K562 (cell line): Measurements from ENCODE around the gene ANKRD61. TPM values are rescaled to one million over a fixed set of nuclear protein-coding genes. Genes with fewer than 3 reads are reported as not detected.
A peak's percentile ranks its signal among the peaks of the same experiment; 100 is the strongest.

Source experiments
- ARNT ChIP-seq, 2 experiments: fragments of 450-650 bp; IDR thresholded peaks; 2 replicates each; pipeline ENCODE4 v1.6.1; 2016; ENCODE audit warnings: mild to moderate bottlenecking in 1 of 2
- CXXC5 ChIP-seq: fragments of 250-450 bp; sonication (Bioruptor Pico); IDR thresholded peaks from 2 replicates; pipeline ENCODE4 v1.8.0; 2022; ENCODE audit warnings: inconsistent platforms, mild to moderate bottlenecking, moderate library complexity
- FOXJ2 ChIP-seq: fragments of 200-800 bp; sonication (Bioruptor generic); IDR thresholded peaks from 2 replicates; pipeline ENCODE4 v1.6.1; 2016; ENCODE audit warnings: missing genetic modification characterization, missing compliant biosample characterization
- FOXK1 ChIP-seq: sonication (generic); formaldehyde crosslinking; IDR thresholded peaks from 2 replicates; pipeline ENCODE4 v1.8.0; 2022; ENCODE audit warnings: missing genetic modification reagents, mild to moderate bottlenecking, borderline replicate concordance
- FOXM1 ChIP-seq, 2 experiments: fragments of 450-650 bp in 1 of 2; sonication (generic) in 1 of 2; formaldehyde crosslinking in 1 of 2; IDR thresholded peaks; 2 replicates each; pipeline versions ENCODE4 v1.6.1 to v1.9.0; 2017 to 2022; ENCODE audit warnings: low read depth in 2 of 2, mild to moderate bottlenecking in 2 of 2, missing genetic modification reagents in 1 of 2, moderate library complexity in 1 of 2
- GABPA ChIP-seq: fragments of 200-800 bp; sonication (Bioruptor generic); conservative IDR thresholded peaks from 2 replicates; pipeline ENCODE4 v1.6.1; 2016; ENCODE audit warnings: low read depth, missing genetic modification characterization, missing compliant biosample characterization
- MXI1 ChIP-seq: IDR thresholded peaks from 2 replicates; pipeline ENCODE4 v1.6.1; 2011; ENCODE audit warnings: low read depth, mild to moderate bottlenecking, improper control_type of control experiment, low read length
- POLR2AphosphoS5 ChIP-seq: IDR thresholded peaks from 2 replicates; pipeline ENCODE4 v1.6.1; 2011; ENCODE audit warnings: mild to moderate bottlenecking, low read depth, low read length, moderate library complexity; ENCODE audit not compliant: control insufficient read depth, insufficient read depth
- SMARCE1 ChIP-seq: fragments of 450-650 bp; IDR thresholded peaks from 2 replicates; pipeline ENCODE4 v1.7.1; 2016; ENCODE audit warnings: mild to moderate bottlenecking
- SP1 ChIP-seq: sonication (generic); formaldehyde crosslinking; IDR thresholded peaks from 2 replicates; pipeline ENCODE4 v1.8.1; 2022; ENCODE audit warnings: mild to moderate bottlenecking, missing genetic modification reagents
- SRSF1 ChIP-seq: fragments of 200-400 bp; formaldehyde crosslinking; IDR thresholded peaks from 2 replicates; pipeline ENCODE4 v1.6.1; 2017; ENCODE audit warnings: mild to moderate bottlenecking, low read depth, low read length, moderate library complexity
- ZFX ChIP-seq: sonication (generic); formaldehyde crosslinking; IDR thresholded peaks from 2 replicates; pipeline ENCODE4 v1.8.0; 2022; ENCODE audit warnings: mild to moderate bottlenecking, missing genetic modification reagents, moderate library complexity
- ZNF175 ChIP-seq: fragments of 200-800 bp; sonication (Bioruptor generic); IDR thresholded peaks from 2 replicates; pipeline ENCODE4 v1.6.1; 2016; ENCODE audit warnings: low read depth, mild to moderate bottlenecking, missing genetic modification characterization, missing compliant biosample characterization
- ZNF507 ChIP-seq: conservative IDR thresholded peaks from 2 replicates; pipeline ENCODE4 v1.6.1; 2017; ENCODE audit warnings: missing genetic modification characterization, missing compliant biosample characterization
- polyA plus RNA-seq, 8 experiments: library from polyadenylated mRNA; depleted of rRNA in 4 of 8; stranded (reverse) in 5 of 8; unstranded in 3 of 8; fragments of >200 nt; fragmentation: Nextera tagmentation in 2 of 8; fragmentation: Illumina TruSeq in 1 of 8; extraction: Ambion mirVana in 2 of 8; extraction: Trizol in 1 of 8; gene quantifications; 2 replicates each; pipeline versions ENCODE4 v1.2.1 to v1.2.3, GENCODE V29; 2011 to 2014; ENCODE audit warnings: inconsistent platforms in 1 of 8, missing spikeins in 1 of 8
- total RNA-seq, 7 experiments: library from RNA; depleted of rRNA in 6 of 7; stranded (reverse); fragments of >200 nt in 6 of 7; fragmentation: Illumina TruSeq in 2 of 7; extraction: Trizol in 2 of 7; gene quantifications; 2 replicates each; pipeline versions ENCODE4 v1.2.1 to v1.2.3, GENCODE V29; 2011 to 2021; ENCODE audit warnings: low replicate concordance in 1 of 7
- TF ChIP-seq, protein P1 (sequence below), 2 experiments: fragments of 450-650 bp; IDR thresholded peaks; 2 replicates each; pipeline ENCODE4 v1.6.1; 2018; ENCODE audit warnings: mild to moderate bottlenecking in 2 of 2, low read depth in 1 of 2; ENCODE audit not compliant: partially characterized antibody in 2 of 2
- TF ChIP-seq, protein P2 (sequence below): fragments of 450-650 bp; IDR thresholded peaks from 2 replicates; pipeline ENCODE4 v1.6.1; 2016; ENCODE audit warnings: low read depth, mild to moderate bottlenecking, moderate library complexity
- TF ChIP-seq, protein P3 (sequence below), 2 experiments: fragments of 150-350 bp in 1 of 2; IDR thresholded peaks; 2 replicates each; pipeline ENCODE4 v1.6.1; 2012 to 2016; ENCODE audit warnings: low read depth in 2 of 2, low read length in 2 of 2, mild to moderate bottlenecking in 1 of 2, moderate library complexity in 1 of 2

Gene ANKRD61
- total and polyA plus RNA-seq, 9 of the 15 experiments (the other 6 are each of a cell fraction or from before 2014, with no cell fraction given): 0.08 to 0.11 (median 0.09) TPM; not detected in 5

DNA sequence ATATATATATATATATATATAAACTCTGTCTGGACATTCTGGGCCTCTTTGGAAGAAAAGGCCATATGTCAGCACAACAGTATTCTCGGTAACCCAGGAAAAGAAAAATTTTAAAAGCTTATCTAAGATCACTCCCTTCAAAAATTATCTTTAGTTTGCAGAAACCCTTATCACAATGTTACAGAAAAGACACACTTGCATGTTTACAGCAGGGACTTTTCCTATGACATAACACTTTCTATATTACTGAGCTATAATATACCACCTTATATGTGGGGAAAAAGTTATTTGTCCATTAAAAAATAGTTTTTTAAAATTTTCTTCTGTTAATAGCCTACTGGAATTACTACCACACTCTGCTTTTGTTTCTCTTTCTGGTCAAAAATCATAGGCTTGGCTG, 25.4 kb downstream of the ANKRD61 start (continued):
- TF ChIP-seq SRSF1 (no peak), FOXK1 (CRISPR knock-in tag) (no peak), ZFX (no peak), SP1 (CRISPR knock-in tag) (no peak), ZNF175 (peak; percentile 84), SMARCE1 (peak; percentile 96), POLR2AphosphoS5 (peak; percentile 74), FOXM1 (IDR thresholded peaks at IDR 0.05; ENCODE audit: low read depth) (peak; percentile 92), FOXM1 (CRISPR knock-in tag; IDR thresholded peaks at IDR 0.05; ENCODE audit: low read depth) (no peak), GABPA (0 out of 2 replicates have a peak, but pooled peaks have one; percentile 29), ARNT (IDR thresholded peaks at IDR 0.05) (peak; percentile 74 to 78; a peak in 3 of 4 replicates), FOXJ2 (tag) (peak; percentile 96), ZNF507 (tag) (no peak), CXXC5 (0 out of 2 replicates have a peak, but pooled peaks have one; percentile 25), MXI1 (0 out of 2 replicates have a peak, but pooled peaks have one; percentile 49)
- TF ChIP-seq, protein P1, sequence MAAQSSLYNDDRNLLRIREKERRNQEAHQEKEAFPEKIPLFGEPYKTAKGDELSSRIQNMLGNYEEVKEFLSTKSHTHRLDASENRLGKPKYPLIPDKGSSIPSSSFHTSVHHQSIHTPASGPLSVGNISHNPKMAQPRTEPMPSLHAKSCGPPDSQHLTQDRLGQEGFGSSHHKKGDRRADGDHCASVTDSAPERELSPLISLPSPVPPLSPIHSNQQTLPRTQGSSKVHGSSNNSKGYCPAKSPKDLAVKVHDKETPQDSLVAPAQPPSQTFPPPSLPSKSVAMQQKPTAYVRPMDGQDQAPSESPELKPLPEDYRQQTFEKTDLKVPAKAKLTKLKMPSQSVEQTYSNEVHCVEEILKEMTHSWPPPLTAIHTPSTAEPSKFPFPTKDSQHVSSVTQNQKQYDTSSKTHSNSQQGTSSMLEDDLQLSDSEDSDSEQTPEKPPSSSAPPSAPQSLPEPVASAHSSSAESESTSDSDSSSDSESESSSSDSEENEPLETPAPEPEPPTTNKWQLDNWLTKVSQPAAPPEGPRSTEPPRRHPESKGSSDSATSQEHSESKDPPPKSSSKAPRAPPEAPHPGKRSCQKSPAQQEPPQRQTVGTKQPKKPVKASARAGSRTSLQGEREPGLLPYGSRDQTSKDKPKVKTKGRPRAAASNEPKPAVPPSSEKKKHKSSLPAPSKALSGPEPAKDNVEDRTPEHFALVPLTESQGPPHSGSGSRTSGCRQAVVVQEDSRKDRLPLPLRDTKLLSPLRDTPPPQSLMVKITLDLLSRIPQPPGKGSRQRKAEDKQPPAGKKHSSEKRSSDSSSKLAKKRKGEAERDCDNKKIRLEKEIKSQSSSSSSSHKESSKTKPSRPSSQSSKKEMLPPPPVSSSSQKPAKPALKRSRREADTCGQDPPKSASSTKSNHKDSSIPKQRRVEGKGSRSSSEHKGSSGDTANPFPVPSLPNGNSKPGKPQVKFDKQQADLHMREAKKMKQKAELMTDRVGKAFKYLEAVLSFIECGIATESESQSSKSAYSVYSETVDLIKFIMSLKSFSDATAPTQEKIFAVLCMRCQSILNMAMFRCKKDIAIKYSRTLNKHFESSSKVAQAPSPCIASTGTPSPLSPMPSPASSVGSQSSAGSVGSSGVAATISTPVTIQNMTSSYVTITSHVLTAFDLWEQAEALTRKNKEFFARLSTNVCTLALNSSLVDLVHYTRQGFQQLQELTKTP (IDR thresholded peaks at IDR 0.05; ENCODE audit: low read depth in 1 of 2, partially characterized antibody in 2 of 2): peak; percentile 24 to 72
- TF ChIP-seq, protein P2, sequence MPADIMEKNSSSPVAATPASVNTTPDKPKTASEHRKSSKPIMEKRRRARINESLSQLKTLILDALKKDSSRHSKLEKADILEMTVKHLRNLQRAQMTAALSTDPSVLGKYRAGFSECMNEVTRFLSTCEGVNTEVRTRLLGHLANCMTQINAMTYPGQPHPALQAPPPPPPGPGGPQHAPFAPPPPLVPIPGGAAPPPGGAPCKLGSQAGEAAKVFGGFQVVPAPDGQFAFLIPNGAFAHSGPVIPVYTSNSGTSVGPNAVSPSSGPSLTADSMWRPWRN: peak; percentile 77
- TF ChIP-seq, protein P3, sequence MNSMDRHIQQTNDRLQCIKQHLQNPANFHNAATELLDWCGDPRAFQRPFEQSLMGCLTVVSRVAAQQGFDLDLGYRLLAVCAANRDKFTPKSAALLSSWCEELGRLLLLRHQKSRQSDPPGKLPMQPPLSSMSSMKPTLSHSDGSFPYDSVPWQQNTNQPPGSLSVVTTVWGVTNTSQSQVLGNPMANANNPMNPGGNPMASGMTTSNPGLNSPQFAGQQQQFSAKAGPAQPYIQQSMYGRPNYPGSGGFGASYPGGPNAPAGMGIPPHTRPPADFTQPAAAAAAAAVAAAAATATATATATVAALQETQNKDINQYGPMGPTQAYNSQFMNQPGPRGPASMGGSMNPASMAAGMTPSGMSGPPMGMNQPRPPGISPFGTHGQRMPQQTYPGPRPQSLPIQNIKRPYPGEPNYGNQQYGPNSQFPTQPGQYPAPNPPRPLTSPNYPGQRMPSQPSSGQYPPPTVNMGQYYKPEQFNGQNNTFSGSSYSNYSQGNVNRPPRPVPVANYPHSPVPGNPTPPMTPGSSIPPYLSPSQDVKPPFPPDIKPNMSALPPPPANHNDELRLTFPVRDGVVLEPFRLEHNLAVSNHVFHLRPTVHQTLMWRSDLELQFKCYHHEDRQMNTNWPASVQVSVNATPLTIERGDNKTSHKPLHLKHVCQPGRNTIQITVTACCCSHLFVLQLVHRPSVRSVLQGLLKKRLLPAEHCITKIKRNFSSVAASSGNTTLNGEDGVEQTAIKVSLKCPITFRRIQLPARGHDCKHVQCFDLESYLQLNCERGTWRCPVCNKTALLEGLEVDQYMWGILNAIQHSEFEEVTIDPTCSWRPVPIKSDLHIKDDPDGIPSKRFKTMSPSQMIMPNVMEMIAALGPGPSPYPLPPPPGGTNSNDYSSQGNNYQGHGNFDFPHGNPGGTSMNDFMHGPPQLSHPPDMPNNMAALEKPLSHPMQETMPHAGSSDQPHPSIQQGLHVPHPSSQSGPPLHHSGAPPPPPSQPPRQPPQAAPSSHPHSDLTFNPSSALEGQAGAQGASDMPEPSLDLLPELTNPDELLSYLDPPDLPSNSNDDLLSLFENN (IDR thresholded peaks at IDR 0.05; ENCODE audit: low read depth in 2 of 2, low read length in 2 of 2): peak in 1 of 2 experiments; percentile 94; a peak in 2 of 4 replicates
